Measurements from ENCODE around the gene TMEM69. TPM values are rescaled to one million over a fixed set of nuclear protein-coding genes. Genes with fewer than 3 reads are reported as not detected.
A peak's percentile ranks its signal among the peaks of the same experiment; 100 is the strongest.

Gene TMEM69
- total and polyA plus RNA-seq, 2 experiments from 2014 or later, result 31.3 to 69.7 TPM

- H3K27me3 ChIP-seq, result no peaks in the 10 kb centered on the region
- no peak overlapping the region for H3K4me3 ChIP-seq
- peaks cover 45% of the 10 kb centered on the region for H3K4me1 ChIP-seq (ENCODE audit: low read depth)
- no peaks in the 10 kb centered on the region for H3K9me3 ChIP-seq (ENCODE audit: low read depth)
- peak in 1 of 2 donors; percentile 55 for DNase-seq (ENCODE audit: low read depth in 1 of 2, low spot score in 1 of 2)
- H3K27ac ChIP-seq, result peak overlapping the region; percentile 26
- TF ChIP-seq CTCF (IDR thresholded peaks at IDR 0.05; ENCODE audit: low read depth, low read length), result no peak
- no peaks in the 10 kb centered on the region for H3K36me3 ChIP-seq
Measured at GRCh38 chr1:45679123-45679522, 8.9 kb upstream of the TMEM69 start.

- TF ChIP-seq CTCF (IDR thresholded peaks at IDR 0.05; ENCODE audit: low read depth, low read length), result no peak
- DNase-seq (ENCODE audit: low read depth in 1 of 2, low spot score in 1 of 2), result no peak
- Histone ChIP-seq H3K4me3 (no peak overlapping the region), H3K27ac (no peak overlapping the region), H3K9me3 (ENCODE audit: low read depth) (no peaks in the 10 kb centered on the region), H3K36me3 (no peaks in the 10 kb centered on the region), H3K4me1 (ENCODE audit: low read depth) (peaks cover 47% of the 10 kb centered on the region), H3K27me3 (no peaks in the 10 kb centered on the region)
Measured at GRCh38 chr1:45682942-45683341, 5.0 kb upstream of the TMEM69 start.

- no peak for DNase-seq (ENCODE audit: low read depth in 1 of 2, low spot score in 1 of 2)
- Histone ChIP-seq H3K4me1 (ENCODE audit: low read depth) (peaks cover 32% of the 10 kb centered on the region), H3K4me3 (peak overlapping the region; percentile 88), H3K27ac (no peak overlapping the region), H3K27me3 (no peaks in the 10 kb centered on the region), H3K36me3 (no peaks in the 10 kb centered on the region), H3K9me3 (ENCODE audit: low read depth) (no peaks in the 10 kb centered on the region)
- TF ChIP-seq CTCF (IDR thresholded peaks at IDR 0.05; ENCODE audit: low read depth, low read length), result no peak
Measured at GRCh38 chr1:45684402-45684801, 3.6 kb upstream of the TMEM69 start.

GRCh38 chr1:45685308-45686014, 2.5 kb upstream of the TMEM69 start:
- DNase-seq (ENCODE audit: low read depth in 1 of 2, low spot score in 1 of 2), result peak in 1 of 2 donors; percentile 17
- no peak for TF ChIP-seq CTCF (IDR thresholded peaks at IDR 0.05; ENCODE audit: low read depth, low read length)
- Histone ChIP-seq H3K4me1 (ENCODE audit: low read depth) (peaks cover 27% of the 10 kb centered on the region), H3K36me3 (no peaks in the 10 kb centered on the region), H3K27ac (peak overlapping the region; percentile 97), H3K27me3 (no peaks in the 10 kb centered on the region), H3K9me3 (ENCODE audit: low read depth) (no peaks in the 10 kb centered on the region), H3K4me3 (peak overlapping the region; percentile 88)

- Histone ChIP-seq H3K4me3 (peak overlapping the region; percentile 88), H3K4me1 (ENCODE audit: low read depth) (peaks cover 22% of the 10 kb centered on the region), H3K36me3 (no peaks in the 10 kb centered on the region), H3K9me3 (ENCODE audit: low read depth) (no peaks in the 10 kb centered on the region), H3K27me3 (no peaks in the 10 kb centered on the region), H3K27ac (peak overlapping the region; percentile 97)
- TF ChIP-seq CTCF (IDR thresholded peaks at IDR 0.05; ENCODE audit: low read depth, low read length), result no peak
- DNase-seq (ENCODE audit: low read depth in 1 of 2, low spot score in 1 of 2), result peak; percentile 18 to 77
Measured at GRCh38 chr1:45686015-45686287, 2.0 kb upstream of the TMEM69 start.
